Measurements from ENCODE around the gene MRPL1. TPM values are rescaled to one million over a fixed set of nuclear protein-coding genes. Genes with fewer than 3 reads are reported as not detected.

The MRPL1 gene
- total and polyA plus RNA-seq, 2 of the 13 experiments (the other 11 are each of a cell fraction or from before 2014, with no cell fraction given): 23.3 to 61.5 TPM

DNA sequence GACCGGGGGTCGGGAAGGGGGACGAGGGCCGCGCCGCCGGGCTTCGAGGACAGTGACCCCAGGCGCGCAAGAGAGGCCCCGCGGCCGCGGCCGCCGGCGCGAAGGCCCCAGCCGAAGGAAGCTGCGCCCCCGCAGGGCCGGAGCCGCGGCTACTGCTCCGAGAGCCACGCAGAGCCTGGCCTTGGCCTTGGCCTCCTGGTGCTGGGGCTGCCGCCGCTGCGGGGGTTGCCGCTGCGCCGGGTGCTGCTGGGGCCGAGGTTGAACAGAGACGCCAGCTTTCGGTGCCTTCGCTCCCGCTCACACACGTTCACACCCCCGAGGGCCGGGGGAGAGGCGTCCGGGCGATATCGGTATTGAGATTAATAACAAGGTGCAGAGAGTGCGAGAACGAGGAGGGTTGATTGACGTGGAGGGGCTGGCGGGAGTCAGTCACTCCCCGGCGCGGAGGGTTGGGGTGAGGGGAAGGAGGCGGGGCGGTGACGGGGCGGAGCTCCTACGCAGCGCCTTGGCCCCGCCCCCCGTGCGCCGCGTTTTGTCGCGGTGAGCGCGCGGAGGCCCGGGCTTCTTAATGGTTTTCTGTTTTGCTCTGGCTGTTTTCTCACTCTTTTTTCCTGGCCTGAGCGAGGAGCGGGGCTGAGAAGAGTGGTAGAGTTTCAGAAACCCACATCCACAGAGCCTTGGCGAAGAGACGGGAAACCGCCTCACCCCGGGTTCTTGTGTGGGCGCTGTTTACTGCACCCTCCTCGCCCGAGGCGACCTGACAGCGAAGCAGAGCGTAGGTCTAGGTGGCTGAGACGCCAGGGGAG is 42.6 kb upstream of the MRPL1 start:
- Histone ChIP-seq H3K4me3 (replicated peaks in 1 of 3; ENCODE audit: insufficient read depth in 1 of 3, low read depth in 2 of 3, low read length in 3 of 3) (peak overlapping the region; percentile 94 to 100 (median 99)), H3K27ac (ENCODE audit: extremely low read length, insufficient read depth, low read length) (peak overlapping the region; percentile 92), H4K20me1 (ENCODE audit: insufficient read depth, low read length) (no peaks in the 10 kb centered on the region; the same call in 1 of the 2 replicates), H3K79me2 (ENCODE audit: insufficient read depth, low read length) (peaks cover 40% of the 10 kb centered on the region), H3K36me3 (replicated peaks in 1 of 2; ENCODE audit: control insufficient read depth in 1 of 2, insufficient read depth in 2 of 2, low read length in 2 of 2) (no peaks in the 10 kb centered on the region), H3K27me3 (ENCODE audit: control insufficient read depth in 1 of 2, insufficient read depth in 2 of 2, low read length in 2 of 2) (no peaks in the 10 kb centered on the region; a peak in 1 of 5 replicates), H3K4me1 (ENCODE audit: insufficient read depth, low read length) (peaks cover 28% of the 10 kb centered on the region), H3K4me2 (ENCODE audit: low read depth, low read length) (peak overlapping the region; percentile 90), H3K9ac (ENCODE audit: insufficient read depth, low read depth, low read length) (peak overlapping the region; percentile 88), H3K9me3 (ENCODE audit: low read length) (no peaks in the 10 kb centered on the region), H2AFZ (ENCODE audit: low read length) (peak overlapping the region; percentile 97)
- TSS peak; percentile 37 for BruUV-seq (replicated peaks)
- in situ Hi-C loops (cut with HindIII; ENCODE audit: extremely low pct_ligation_motif_present, low pct_unique_long_range_greater_than_20kb) (loop anchor here (5.0 kb wide), 1 partner anchor 42 kb away; the partner anchor contains the start of gene MRPL1), intact Hi-C loops (cut with micrococcal nuclease; ENCODE audit: unreplicated experiment) (loop anchor here (1.0 to 5.0 kb wide), 3 partner anchors 42 to 120 kb away; partner anchors contain the start of gene MRPL1)
- WGBS (ENCODE audit: low lambda C conversion rate): under 1% methylated on average over 14 of the region's 81 CpGs
- DNase-seq (ENCODE audit: low spot score) (peak; percentile 52), ATAC-seq (peak; percentile 69), FAIRE-seq (no peak)
- POLR2A ChIA-PET: interaction anchor here (0.6 to 2.1 kb wide), 5 partner anchors 11 to 184 kb away, joined by 3 to 43 read pairs (median 3); partner anchors contain the start of gene MRPL1
- CTCF ChIA-PET (ENCODE audit: low intra/inter-chr PET ratio, low total read pairs): no interaction called here
- peak; percentile 83 for TF ChIP-seq TBX2 (CRISPR knock-in tag; IDR thresholded peaks at IDR 0.05; ENCODE audit: borderline replicate concordance)
- TF ChIP-seq, protein P1, sequence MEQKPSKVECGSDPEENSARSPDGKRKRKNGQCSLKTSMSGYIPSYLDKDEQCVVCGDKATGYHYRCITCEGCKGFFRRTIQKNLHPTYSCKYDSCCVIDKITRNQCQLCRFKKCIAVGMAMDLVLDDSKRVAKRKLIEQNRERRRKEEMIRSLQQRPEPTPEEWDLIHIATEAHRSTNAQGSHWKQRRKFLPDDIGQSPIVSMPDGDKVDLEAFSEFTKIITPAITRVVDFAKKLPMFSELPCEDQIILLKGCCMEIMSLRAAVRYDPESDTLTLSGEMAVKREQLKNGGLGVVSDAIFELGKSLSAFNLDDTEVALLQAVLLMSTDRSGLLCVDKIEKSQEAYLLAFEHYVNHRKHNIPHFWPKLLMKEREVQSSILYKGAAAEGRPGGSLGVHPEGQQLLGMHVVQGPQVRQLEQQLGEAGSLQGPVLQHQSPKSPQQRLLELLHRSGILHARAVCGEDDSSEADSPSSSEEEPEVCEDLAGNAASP (CRISPR knock-in tag; IDR thresholded peaks at IDR 0.05; ENCODE audit: borderline replicate concordance): 0 out of 2 replicates have a peak, but pooled peaks have one; percentile 17
- peak; percentile 41; the same call in 1 of the 2 replicates for TF ChIP-seq TSC22D2 (CRISPR knock-in tag; IDR thresholded peaks at IDR 0.05; ENCODE audit: borderline replicate concordance)
- TF ChIP-seq SALL1 (CRISPR knock-in tag; IDR thresholded peaks at IDR 0.05): peak; percentile 79
- 0 out of 2 replicates have a peak, but pooled peaks have one; percentile 65 for TF ChIP-seq CAMTA2 (CRISPR knock-in tag; IDR thresholded peaks at IDR 0.05; ENCODE audit: borderline replicate concordance)
- no peak for TF ChIP-seq ZNF3 (CRISPR knock-in tag; IDR thresholded peaks at IDR 0.05)
- TF ChIP-seq POLR2A (IDR thresholded peaks at IDR 0.05; ENCODE audit: insufficient read depth in 1 of 2, low read depth in 2 of 2, low read length in 2 of 2): peak; percentile 70 to 83
- TF ChIP-seq FOSL1 (CRISPR knock-in tag; IDR thresholded peaks at IDR 0.05; ENCODE audit: borderline replicate concordance): no peak
- TF ChIP-seq, protein P2, sequence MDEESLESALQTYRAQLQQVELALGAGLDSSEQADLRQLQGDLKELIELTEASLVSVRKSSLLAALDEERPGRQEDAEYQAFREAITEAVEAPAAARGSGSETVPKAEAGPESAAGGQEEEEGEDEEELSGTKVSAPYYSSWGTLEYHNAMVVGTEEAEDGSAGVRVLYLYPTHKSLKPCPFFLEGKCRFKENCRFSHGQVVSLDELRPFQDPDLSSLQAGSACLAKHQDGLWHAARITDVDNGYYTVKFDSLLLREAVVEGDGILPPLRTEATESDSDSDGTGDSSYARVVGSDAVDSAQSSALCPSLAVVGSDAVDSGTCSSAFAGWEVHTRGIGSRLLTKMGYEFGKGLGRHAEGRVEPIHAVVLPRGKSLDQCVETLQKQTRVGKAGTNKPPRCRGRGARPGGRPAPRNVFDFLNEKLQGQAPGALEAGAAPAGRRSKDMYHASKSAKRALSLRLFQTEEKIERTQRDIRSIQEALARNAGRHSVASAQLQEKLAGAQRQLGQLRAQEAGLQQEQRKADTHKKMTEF (CRISPR knock-in tag; IDR thresholded peaks at IDR 0.05): peak; percentile 79
- peak; percentile 66; the same call in 1 of the 2 replicates for TF ChIP-seq ZNF879 (CRISPR knock-in tag; IDR thresholded peaks at IDR 0.05)
- peak; percentile 72 for TF ChIP-seq RBM39 (IDR thresholded peaks at IDR 0.05; ENCODE audit: low read depth, low read length, poor library complexity, severe bottlenecking)
- TF ChIP-seq, protein P3, sequence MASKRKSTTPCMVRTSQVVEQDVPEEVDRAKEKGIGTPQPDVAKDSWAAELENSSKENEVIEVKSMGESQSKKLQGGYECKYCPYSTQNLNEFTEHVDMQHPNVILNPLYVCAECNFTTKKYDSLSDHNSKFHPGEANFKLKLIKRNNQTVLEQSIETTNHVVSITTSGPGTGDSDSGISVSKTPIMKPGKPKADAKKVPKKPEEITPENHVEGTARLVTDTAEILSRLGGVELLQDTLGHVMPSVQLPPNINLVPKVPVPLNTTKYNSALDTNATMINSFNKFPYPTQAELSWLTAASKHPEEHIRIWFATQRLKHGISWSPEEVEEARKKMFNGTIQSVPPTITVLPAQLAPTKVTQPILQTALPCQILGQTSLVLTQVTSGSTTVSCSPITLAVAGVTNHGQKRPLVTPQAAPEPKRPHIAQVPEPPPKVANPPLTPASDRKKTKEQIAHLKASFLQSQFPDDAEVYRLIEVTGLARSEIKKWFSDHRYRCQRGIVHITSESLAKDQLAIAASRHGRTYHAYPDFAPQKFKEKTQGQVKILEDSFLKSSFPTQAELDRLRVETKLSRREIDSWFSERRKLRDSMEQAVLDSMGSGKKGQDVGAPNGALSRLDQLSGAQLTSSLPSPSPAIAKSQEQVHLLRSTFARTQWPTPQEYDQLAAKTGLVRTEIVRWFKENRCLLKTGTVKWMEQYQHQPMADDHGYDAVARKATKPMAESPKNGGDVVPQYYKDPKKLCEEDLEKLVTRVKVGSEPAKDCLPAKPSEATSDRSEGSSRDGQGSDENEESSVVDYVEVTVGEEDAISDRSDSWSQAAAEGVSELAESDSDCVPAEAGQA (IDR thresholded peaks at IDR 0.05; ENCODE audit: low read depth): no peak
- TF ChIP-seq, protein P3 (CRISPR knock-in tag; IDR thresholded peaks at IDR 0.05; ENCODE audit: borderline replicate concordance): 0 out of 2 replicates have a peak, but pooled peaks have one; percentile 42
- TF ChIP-seq ZNF354B (CRISPR knock-in tag; IDR thresholded peaks at IDR 0.05): 0 out of 2 replicates have a peak, but pooled peaks have one; percentile 18
